AG09319 (cell line): Measurements from ENCODE around the gene DBF4.
"Not testable (repeated sequence)": the region's sequence is repeated elsewhere in the genome, so short reads cannot be mapped to it uniquely, and the experiment has no call there.

ENCODE experiments used
- DNase-seq: peaks from one replicate; pipeline ENCODE4 v3.0.0-alpha.2; 2010; ENCODE audit warnings: low read depth; ENCODE audit errors: extremely low read depth
- TF ChIP-seq, protein P1 (sequence below): IDR thresholded peaks from 2 replicates; pipeline ENCODE4 v1.5.1; 2011; ENCODE audit warnings: low read depth, mild to moderate bottlenecking, inconsistent platforms, low read length, moderate library complexity

Gene DBF4

DNA sequence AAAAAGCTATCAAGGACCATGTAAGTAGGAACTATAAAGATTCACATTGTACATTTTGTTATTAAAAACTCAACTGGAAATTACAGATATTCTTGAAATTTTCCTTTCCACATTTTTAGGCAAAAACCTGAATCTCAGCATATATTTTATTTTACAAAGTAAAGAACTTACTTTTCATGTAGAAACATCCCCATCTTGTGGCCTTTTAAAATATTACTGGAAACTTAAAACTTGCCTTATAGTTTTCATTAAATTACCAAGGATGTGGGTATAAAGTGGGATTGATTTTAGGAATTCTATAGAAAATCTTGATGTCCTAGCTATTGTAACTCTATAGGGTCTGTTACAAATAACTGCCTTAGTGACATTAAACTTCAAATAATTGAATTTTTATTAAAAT, 10.6 kb downstream of the DBF4 start:
- peak; percentile 20 for DNase-seq

GRCh38 chr7:87895363-87895762, 19.1 kb downstream of the DBF4 start:
- no peak for DNase-seq
- TF ChIP-seq, protein P1, sequence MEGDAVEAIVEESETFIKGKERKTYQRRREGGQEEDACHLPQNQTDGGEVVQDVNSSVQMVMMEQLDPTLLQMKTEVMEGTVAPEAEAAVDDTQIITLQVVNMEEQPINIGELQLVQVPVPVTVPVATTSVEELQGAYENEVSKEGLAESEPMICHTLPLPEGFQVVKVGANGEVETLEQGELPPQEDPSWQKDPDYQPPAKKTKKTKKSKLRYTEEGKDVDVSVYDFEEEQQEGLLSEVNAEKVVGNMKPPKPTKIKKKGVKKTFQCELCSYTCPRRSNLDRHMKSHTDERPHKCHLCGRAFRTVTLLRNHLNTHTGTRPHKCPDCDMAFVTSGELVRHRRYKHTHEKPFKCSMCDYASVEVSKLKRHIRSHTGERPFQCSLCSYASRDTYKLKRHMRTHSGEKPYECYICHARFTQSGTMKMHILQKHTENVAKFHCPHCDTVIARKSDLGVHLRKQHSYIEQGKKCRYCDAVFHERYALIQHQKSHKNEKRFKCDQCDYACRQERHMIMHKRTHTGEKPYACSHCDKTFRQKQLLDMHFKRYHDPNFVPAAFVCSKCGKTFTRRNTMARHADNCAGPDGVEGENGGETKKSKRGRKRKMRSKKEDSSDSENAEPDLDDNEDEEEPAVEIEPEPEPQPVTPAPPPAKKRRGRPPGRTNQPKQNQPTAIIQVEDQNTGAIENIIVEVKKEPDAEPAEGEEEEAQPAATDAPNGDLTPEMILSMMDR: no peak

More for the DNA sequence above, 10.6 kb downstream of the DBF4 start:
- TF ChIP-seq, protein P1: peak; percentile 31

GRCh38 chr7:87899255-87899654, 23.0 kb downstream of the DBF4 start:
- no peak for DNase-seq
- TF ChIP-seq, protein P1: no peak

DNA sequence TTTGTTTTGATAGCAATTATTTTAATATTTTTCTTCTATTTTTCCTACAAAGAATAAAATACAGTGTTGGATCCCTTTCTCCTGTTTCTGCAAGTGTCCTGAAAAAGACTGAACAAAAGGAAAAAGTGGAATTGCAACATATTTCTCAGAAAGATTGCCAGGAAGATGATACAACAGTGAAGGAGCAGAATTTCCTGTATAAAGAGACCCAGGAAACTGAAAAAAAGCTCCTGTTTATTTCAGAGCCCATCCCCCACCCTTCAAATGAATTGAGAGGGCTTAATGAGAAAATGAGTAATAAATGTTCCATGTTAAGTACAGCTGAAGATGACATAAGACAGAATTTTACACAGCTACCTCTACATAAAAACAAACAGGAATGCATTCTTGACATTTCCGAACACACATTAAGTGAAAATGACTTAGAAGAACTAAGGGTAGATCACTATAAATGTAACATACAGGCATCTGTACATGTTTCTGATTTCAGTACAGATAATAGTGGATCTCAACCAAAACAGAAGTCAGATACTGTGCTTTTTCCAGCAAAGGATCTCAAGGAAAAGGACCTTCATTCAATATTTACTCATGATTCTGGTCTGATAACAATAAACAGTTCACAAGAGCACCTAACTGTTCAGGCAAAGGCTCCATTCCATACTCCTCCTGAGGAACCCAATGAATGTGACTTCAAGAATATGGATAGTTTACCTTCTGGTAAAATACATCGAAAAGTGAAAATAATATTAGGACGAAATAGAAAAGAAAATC, 31.0 kb downstream of the DBF4 start:
- DNase-seq: not testable (repeated sequence)

GRCh38 chr7:87908814-87909213, 32.5 kb downstream of the DBF4 start:
- DNase-seq: not testable (repeated sequence)

DNA sequence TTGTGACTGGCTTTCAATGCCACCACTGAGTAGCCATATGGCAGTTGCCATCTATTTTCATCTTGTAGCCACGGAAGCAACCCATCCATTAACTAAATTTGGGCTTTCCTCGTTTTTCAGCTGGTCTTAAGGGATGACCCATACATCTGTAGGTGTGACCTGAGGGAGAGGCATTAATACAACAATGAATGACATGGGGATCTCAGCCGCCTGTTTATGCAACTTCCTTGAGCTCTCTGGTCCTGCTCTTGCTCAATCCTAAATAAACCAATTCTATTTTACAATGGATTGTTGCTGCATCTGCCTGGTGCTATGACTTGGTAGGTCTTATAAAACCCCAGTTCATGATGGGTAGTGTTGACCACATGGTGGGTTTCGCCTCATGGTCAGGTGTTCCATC, 35.8 kb downstream of the DBF4 start:
- DNase-seq: no peak

DNA sequence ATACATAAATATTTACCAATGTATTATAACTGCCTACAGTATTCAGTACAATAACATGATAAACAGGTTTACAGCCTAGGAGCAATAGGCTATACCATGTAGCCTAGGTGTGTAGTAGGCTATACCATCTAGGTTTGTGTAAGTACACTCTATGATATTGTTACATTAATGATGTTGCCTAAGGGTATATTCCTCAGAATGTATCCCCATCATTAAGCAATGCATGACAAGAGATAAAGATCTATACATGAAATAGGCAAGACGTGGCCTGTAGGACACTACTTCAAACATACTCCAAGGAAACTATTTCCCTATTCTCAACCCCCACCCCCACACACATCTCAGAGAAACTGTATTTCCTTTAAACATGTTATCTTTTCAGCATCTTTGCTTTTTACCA, 42.4 kb downstream of the DBF4 start:
- no peak for DNase-seq
- TF ChIP-seq, protein P1: no peak

More for the DNA sequence above, 35.8 kb downstream of the DBF4 start:
- TF ChIP-seq, protein P1: no peak

DNA sequence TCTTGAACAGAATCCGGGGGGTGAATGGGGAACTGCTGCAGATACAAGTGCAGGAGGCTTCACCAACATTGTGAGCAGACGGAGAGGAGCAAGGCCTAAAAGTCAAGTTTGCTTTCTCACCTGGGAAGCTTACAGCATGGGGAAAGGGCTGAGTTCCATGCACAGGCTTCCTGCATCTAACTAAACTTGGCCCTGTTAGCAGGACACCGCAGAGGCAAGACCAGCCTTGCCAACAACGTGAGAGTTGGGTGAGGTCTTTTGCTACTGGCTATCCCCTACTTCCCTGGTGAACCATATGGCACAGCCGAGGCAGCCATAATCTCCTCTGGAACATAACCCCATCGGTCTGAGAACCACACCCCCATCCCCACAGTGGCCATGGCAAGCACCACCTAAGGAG, 43.6 kb downstream of the DBF4 start:
- TF ChIP-seq, protein P1: no peak
- no peak for DNase-seq
